Measurements from ENCODE around the gene THBS2. TPM values are rescaled to one million over a fixed set of nuclear protein-coding genes. Genes with fewer than 3 reads are reported as not detected.

Gene THBS2
- total and polyA plus RNA-seq, 2 donors (not counting 3 experiments of a cell fraction or from before 2014, with no cell fraction given): 0.08 TPM; not detected in 1

- Histone ChIP-seq H3K27me3 (ENCODE audit: control insufficient read depth in 2 of 2, insufficient read depth in 2 of 2, low read length in 2 of 2) (no peaks in the 10 kb centered on the region), H2AFZ (ENCODE audit: low read depth, low read length) (no peak overlapping the region), H3K4me2 (ENCODE audit: insufficient read depth, low read length) (no peak overlapping the region), H3K4me1 (ENCODE audit: control insufficient read depth, extremely low read depth, insufficient read depth, low read length) (no peaks in the 10 kb centered on the region), H3K79me2 (ENCODE audit: control insufficient read depth, insufficient read depth, low read length) (no peaks in the 10 kb centered on the region), H3K4me3 (replicated peaks in 1 of 3; ENCODE audit: insufficient read depth in 1 of 3, low read depth in 1 of 3, low read length in 3 of 3) (no peak overlapping the region), H3K36me3 (ENCODE audit: control insufficient read depth in 2 of 2, extremely low read depth in 1 of 2, insufficient read depth in 2 of 2, low read length in 2 of 2) (no peaks in the 10 kb centered on the region), H3K9me3 (replicated peaks; ENCODE audit: control insufficient read depth, insufficient read depth, low read length) (no peaks in the 10 kb centered on the region), H3K27ac (ENCODE audit: insufficient read depth, low read depth, low read length) (no peak overlapping the region), H4K20me1 (replicated peaks; ENCODE audit: control insufficient read depth, extremely low read depth, insufficient read depth, low read length) (no peaks in the 10 kb centered on the region), H3K9me1 (replicated peaks; ENCODE audit: control insufficient read depth, extremely low read depth, insufficient read depth, low read length) (no peaks in the 10 kb centered on the region), H3K9ac (replicated peaks; ENCODE audit: extremely low read depth, insufficient read depth, low read length) (no peak overlapping the region)
- FAIRE-seq (no peak), DNase-seq (ENCODE audit: low read depth, low spot score) (no peak)
- dilution Hi-C loops (cut with MboI; ENCODE audit: extremely low pct_ligation_motif_present, low sequenced_read_pairs): no loop called here
- no TSS peak for BruUV-seq (replicated peaks)
- CTCF ChIA-PET: no interaction called here
- TF ChIP-seq FOS (IDR thresholded peaks at IDR 0.05; ENCODE audit: borderline replicate concordance, insufficient read depth, low read length) (no peak), JUN (IDR thresholded peaks at IDR 0.05; ENCODE audit: borderline replicate concordance, insufficient read depth, insufficient read length, low read depth) (no peak), CTCF (IDR thresholded peaks at IDR 0.05; ENCODE audit: extremely low read depth in 1 of 2, insufficient read depth in 1 of 2, low read depth in 1 of 2, low read length in 2 of 2) (no peak), MYC (IDR thresholded peaks at IDR 0.05; ENCODE audit: low read depth, low read length) (no peak), MAX (IDR thresholded peaks at IDR 0.05; ENCODE audit: insufficient read depth, insufficient read length) (no peak), GATA2 (IDR thresholded peaks at IDR 0.05; ENCODE audit: insufficient read depth, insufficient read length, low read depth, low read length) (no peak), EZH2 (IDR thresholded peaks at IDR 0.05; ENCODE audit: borderline replicate concordance, low read depth, low read length, severe bottlenecking) (no peak), POLR2AphosphoS5 (IDR thresholded peaks at IDR 0.05; ENCODE audit: insufficient read depth, low read depth, low read length) (no peak), POLR2A (IDR thresholded peaks at IDR 0.05; ENCODE audit: low read depth, low read length) (no peak)
- POLR2A ChIA-PET: no interaction called here
- intact Hi-C loops (cut with micrococcal nuclease): no loop called here
Measured at GRCh38 chr6:169199625-169200335, 53.9 kb downstream of the THBS2 start.
